NCI-H2107 treated with DMSO at 0.1 percent for 48 hours (cell line): ENCODE measurements around the gene FBXO36.
A peak's percentile ranks its signal among the peaks of the same experiment; 100 is the strongest.

Source experiments
- DNase-seq: peaks from one replicate; lab custom pipeline; 2025; ENCODE audit not compliant: unreplicated experiment; lab: John Stamatoyannopoulos, UW

FBXO36 gene

GRCh38 chr2:229969921-229970320 is 47.6 kb downstream of the FBXO36 start:
- DNase-seq, result no peak

DNA sequence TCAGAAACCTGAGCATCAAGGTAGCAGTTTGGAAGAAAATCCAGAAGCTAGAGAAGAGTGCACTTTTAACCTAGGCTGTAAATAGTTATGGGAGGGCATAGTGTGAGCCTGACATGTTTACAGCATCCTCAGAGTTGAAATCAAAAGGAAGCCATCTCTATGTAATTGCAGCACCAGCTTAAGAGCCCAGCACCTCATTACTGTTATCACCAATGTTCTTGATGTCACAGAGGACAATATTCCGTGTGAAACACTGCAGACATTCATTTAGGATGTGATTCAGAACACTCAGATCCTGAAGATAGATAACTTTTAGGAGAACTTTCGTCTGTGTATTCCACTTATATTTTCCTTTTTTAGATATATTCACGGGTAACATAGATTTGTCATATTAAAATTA is 48.1 kb downstream of the FBXO36 start:
- DNase-seq, result no peak

DNA sequence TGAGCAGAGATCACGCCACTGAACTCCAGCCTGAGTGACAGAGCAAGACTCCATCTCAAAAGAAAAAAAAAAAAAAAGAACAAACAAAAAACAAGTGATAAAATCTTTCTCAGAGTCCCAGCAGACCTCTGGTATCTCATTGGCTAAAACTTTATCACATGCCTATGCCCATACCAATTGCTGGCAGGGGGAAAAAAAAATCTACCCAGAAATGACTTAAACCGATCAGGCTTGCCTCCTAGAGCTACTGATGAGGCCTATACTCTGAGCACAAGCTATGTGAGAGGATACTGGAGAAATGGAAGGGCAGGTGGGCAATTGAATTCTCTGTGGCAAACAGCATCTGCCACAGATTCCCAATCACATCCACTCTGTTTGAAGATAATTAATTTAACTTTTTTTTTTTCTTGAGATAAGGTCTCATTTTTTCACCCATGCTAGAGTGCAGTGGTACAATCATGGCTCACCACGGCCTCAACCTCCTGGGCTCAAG is 49.0 kb downstream of the FBXO36 start:
- no peak for DNase-seq

GRCh38 chr2:229974266-229974665 is 52.0 kb downstream of the FBXO36 start:
- no peak for DNase-seq

- no peak for DNase-seq
These were observed 58.3 kb downstream of the FBXO36 start for GRCh38 chr2:229980431-229981184.

DNA sequence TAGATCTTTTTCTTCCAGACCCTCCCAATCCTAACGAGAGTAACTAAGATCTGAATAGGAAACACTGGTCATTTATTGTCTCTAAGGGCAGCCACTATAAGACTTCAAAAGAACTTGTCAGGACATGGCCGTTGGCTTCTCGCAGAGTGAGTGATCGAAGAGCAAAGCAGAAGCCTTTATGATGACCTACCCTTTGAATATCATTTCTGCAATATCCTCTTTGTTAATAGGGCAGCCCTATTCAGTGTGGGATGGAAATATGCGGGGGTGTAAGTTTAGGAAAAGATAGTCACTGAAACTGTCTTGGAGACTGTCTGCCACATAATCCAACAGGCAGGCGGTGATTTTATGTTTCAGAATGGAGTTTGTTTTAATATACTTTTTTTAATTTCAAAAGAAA is 70.9 kb downstream of the FBXO36 start:
- DNase-seq, result no peak

DNA sequence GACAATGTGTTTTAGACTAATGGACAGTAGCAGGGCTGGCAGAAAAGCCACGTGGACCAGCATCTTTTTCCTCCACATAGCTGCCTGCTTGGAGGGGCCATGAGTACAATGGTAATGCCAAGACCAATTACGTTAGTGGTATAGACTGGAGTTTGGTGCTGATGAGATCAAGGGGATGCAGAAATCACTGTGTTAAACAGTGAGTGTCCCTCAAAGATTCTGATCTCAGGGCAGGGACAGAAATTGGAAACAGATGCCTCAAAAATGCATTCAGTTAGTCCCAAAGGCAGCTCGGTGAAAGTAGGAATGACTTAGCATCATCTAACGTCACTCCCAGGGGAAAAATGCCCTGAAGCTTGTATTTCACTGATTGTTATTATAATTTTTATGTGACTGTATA is 74.0 kb downstream of the FBXO36 start:
- DNase-seq, result no peak

DNA sequence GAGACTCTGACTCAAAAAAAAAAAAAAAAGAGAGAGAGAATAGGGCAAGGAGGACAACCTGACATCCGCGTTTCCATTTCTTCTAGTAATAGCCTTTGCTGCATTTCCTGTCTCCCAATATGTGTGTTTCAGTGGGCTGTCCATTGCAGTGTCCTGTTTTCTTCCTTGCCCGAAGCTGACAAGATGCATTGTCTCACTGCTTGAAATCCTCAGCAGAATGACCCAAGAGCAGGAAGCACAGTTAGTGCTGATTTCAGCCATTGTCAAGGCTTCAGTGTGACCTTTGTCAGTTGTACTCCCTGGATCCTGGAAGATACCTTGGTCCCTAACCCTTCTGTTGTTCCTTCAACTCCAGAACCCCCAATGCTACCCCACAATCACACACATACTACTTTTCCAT is 75.3 kb downstream of the FBXO36 start:
- no peak for DNase-seq

DNA sequence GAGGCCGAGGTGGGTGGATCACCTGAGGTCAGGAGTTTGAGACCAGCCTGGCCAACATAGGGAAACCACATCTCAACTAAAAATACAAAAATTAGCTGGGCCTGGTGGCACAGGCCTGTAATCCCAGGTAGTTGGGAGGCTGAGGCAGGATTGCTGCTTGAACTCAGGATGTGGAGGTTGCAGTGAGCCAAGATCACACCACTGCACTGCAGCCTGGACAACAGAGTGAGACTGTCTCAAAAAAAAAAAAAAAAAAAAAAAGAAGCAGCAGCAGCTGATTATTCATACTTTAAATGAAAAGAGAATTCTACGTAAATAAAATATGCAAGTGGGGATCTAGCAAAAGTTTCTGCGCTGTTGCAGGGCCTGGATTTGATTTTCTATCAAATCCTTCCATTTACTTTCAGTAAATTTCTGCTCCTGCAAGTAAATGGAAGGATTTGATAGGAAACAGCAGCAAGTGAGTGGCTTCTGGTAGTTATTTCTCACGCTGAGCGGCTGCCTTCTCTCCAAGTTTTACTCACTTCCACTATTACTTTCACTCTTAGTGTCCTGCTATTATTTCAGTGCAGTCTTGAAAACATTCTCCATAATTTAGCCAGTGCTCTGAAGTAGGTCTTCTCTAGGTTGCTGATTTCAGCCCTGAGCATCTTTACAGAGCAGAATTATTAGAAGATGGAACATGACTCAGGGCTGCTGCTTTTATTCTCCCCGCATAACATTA is 78.0 kb downstream of the FBXO36 start:
- DNase-seq, result no peak

DNA sequence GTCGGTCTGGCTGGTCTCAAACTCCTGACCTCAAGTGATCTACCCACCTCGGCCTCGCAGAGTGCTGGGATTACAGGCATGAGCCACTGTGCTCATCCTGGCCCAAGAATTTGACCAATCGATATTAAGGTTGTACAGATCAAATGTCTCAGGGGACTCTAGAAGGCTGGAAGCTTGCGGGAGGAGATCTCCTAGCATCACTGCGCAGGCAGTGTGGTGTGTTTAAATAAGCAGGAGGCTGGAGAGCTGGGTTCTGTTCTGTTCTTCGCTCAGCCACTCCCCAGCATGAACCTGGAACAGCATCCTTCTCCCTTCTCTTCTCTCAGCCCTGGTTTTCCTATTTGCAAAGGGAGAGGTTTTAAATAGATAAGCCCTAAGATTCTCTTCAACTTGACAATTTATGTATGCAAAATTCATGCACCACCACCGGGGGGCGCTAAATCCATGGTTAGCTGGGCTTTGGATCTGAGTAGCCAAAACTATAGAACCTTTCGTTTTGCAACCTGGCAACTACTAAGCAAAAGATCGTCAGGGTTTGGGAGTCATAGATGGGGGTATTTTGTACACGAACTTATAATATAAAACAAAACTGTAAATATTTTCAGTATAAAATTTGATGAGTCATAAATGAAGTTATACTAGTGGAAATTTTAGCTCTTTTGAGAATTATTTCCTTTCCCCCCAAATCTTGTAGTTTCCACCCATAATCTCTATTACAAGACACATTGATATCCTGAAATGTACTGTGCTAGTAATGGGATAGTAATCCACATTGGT is 85.8 kb downstream of the FBXO36 start:
- DNase-seq, result peak; percentile 56

DNA sequence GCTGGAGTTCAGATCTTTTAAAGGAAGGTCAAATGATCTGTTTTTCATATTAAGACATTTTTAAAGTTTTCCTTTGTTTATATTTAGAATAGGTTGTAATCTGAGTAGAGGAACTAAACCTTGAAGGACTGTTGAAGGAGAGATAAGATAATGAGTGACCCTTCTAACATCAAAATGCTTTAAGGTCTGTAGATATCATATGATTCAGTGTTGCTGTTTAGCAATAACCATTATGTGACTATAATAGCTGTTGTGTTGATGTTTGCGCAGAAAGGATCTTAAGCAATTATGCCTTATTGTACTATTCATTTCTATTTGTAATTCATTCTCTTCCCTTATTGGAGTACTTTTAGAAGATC is 86.4 kb downstream of the FBXO36 start:
- DNase-seq, result peak; percentile 10

DNA sequence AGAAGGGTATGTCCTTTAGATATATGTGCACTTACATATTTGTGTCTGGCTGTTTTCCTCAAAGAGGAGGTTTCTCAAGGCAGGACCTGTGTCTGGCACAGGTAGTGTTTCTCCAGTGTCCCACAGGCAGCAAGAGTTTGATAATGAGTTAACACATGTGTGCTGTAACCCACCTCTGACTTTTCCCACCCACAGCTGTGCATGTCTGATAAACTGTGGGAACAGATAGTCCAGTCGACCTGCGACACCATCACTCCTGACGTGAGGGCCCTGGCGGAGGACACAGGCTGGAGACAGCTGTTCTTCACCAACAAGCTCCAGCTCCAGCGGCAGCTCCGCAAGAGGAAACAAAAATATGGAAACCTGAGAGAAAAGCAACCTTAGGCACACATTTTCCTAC is 88.2 kb downstream of the FBXO36 start:
- no peak for DNase-seq

DNA sequence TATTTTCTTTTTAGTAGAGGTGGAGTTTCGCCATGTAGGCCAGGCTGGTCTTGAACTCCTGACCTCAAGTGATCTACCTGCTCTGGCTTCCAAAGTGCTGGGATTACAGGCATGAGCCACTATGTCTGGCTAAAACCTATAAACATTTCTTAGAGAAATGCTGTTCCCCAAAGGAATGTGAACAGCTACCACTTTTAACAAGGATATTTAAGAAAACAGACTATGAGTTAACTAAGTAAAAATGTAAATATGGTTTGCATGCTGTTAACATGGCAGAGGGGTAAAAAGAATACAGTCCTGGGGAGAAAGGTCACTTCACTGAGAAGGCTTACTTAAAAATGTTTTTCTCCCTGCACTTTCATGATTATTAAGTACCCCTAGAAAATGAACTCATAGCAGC is 89.3 kb downstream of the FBXO36 start:
- no peak for DNase-seq

DNA sequence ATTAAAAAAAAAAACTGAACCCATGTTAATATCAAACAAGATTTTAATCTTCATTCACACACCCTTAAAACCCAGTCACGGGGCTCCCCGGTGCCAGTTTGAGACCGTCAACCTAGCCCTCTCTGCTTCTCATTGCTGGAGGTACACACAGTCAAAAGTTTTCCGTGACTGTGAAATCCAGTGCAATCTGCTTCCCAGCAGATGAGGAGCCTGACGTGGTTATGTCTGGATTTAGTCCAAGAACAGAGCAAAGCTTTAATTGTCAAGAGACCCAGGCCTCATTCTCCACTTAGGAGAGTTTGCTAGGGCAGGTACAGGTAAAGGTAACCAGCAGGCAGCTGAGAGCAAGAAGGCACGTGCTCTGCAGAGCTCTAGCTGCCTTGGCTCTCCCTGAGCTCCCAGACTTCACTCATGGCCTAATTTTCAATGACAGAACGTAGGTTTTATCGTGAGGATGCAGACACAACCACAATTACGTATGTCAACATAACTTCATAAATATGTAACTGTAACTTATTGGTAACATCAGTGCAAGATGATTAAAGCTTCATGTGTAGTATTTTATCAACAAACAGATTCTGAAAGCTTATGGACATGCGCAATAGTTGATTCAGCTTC is 90.1 kb downstream of the FBXO36 start:
- DNase-seq, result no peak

DNA sequence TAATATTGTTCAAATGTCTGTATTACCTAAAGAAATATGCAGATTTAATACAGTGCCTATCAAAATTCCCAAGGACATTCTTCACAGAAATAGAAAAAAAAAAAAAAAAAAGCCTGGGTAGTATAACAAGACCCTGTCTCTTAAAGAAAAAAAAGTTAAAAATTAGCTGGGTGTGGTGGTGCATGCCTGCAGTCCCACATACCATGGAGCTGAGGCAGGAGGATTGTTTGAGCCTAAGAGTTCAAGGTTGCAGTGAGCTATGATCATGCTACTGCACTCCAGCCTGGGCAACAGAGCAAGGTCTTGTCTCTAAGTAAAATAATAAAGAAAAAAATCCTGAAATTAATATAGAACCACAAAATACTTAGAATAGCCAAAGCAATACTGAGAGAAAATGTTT is 94.5 kb downstream of the FBXO36 start:
- DNase-seq, result no peak

DNA sequence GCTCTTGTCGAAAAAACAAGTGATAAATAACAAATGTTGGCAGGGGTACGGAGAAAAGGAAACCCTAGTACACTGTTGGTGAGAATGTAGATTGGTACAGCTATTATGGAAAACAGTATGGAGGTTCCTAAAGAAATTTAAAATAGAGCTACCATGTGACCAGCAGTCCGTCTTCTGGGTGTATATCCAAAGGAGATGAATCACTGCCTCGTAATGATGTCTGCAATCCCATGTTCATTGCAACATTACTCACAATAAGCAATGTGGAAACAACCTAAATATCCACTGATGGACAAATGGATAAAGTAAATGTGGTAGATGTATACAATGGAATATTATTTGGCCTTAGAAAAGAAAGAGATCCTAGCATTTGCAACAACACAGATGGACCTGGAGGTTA is 95.8 kb downstream of the FBXO36 start:
- no peak for DNase-seq

DNA sequence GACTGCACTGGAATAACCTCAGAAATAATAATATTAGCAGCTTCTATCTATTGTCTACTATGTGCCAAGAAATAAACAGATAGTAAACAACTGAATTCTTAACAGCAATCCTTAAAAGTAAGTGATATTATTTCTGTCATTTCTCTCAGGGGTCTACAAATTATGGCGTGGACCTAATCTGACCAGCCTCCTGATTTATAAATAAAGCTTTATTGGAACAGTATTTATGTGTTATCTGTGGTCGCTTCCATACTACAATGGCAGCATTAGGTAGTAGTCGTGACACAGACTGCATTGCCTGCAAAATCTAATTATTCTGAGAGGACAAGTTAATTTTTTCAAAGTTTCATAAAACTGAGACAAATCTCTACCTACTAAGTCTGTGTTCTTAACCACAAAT is 97.4 kb downstream of the FBXO36 start:
- DNase-seq, result no peak

GRCh38 chr2:230023313-230023712 is 101.0 kb downstream of the FBXO36 start:
- DNase-seq, result no peak

DNA sequence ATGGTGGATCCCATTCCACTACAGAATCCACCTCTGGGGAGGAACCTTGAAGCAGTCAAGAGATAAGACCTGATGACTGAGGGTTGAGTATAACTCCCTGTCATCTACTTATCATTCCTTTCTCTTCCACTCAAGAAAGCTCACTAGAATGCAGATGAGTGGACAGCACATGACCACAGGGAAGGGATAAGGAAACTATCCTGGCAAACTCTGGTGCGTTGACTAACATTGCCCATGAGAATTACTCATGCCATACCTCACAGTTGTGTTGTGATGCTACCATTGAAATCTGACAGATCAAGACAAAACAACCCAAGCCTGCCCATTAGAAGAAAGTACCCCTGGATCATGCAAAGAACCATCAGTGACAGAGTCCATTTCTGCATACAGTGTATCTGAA is 119.9 kb downstream of the FBXO36 start:
- no peak for DNase-seq

DNA sequence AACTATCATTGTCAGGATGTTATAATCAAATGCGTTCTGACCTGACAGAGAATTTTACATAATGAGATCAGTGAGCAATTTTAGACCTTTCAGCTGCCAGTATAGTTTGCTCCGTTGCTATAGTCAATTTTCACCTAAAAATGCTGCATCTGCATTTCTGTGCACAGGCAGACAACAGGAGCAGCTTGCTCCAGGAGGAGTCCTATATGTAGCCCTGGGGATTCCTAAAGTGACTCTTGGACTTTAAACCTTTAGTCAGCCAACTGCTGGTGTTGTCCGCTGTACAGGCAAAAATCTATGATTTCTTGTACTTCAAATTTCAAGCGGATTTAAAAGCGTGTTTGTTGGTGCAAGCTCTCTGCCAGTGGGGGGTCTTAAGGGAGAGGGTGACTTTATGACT is 120.7 kb downstream of the FBXO36 start:
- no peak for DNase-seq

DNA sequence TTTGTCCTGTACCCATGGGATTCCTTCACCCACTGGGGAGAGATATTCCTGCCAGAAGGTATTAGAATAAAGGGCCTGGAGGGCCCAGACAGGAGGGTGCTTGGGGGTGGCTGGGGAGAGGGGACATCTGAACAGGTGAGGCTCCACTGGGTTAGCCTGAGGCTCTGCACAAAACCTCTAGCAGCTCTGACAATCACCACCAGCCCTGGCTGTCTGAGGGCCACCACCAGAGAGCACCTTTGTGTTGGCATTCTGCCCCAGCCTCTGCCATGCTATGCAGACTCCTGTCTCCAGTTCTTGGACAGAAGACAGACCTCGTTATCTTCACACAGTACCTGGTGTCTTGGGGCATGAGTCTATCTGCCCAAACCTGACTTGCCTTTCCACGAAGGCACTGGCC is 121.2 kb downstream of the FBXO36 start:
- DNase-seq, result no peak
